Stimulated activated naive CD4-positive, alpha-beta T cell (primary cell): ENCODE data around the gene PRDM8.
A peak's percentile ranks its signal among the peaks of the same experiment; 100 is the strongest.

Experiments
- DNase-seq, 6 experiments: peaks; one replicate each; lab custom pipeline; 2025; lab: John Stamatoyannopoulos, UW

Gene PRDM8

GRCh38 chr4:80201252-80202151, 4.2 kb downstream of the PRDM8 start:
- DNase-seq = peak in 5 of 6 experiments; percentile 42 to 79 (median 54)

- DNase-seq = peak; percentile 43 to 79 (median 66)
Observed at GRCh38 chr4:80202190-80202711, 4.9 kb downstream of the PRDM8 start.

GRCh38 chr4:80202741-80203553, 5.6 kb downstream of the PRDM8 start:
- peak; percentile 27 to 68 (median 40) for DNase-seq

GRCh38 chr4:80204433-80205011, 7.2 kb downstream of the PRDM8 start:
- DNase-seq = no peak

- no peak for DNase-seq
Observed at GRCh38 chr4:80206111-80206510, 8.8 kb downstream of the PRDM8 start.

GRCh38 chr4:80206521-80207171, 9.3 kb downstream of the PRDM8 start:
- DNase-seq = no peak

GRCh38 chr4:80207172-80207583, 9.9 kb downstream of the PRDM8 start:
- DNase-seq = no peak

- no peak for DNase-seq
Observed at GRCh38 chr4:80207664-80208063, 10.4 kb downstream of the PRDM8 start.

- no peak for DNase-seq
Observed at GRCh38 chr4:80208610-80209339, 11.5 kb downstream of the PRDM8 start.

GRCh38 chr4:80209340-80209701, 12.0 kb downstream of the PRDM8 start:
- no peak for DNase-seq

- DNase-seq = no peak
Observed at GRCh38 chr4:80210549-80210948, 13.2 kb downstream of the PRDM8 start.

- no peak for DNase-seq
Observed at GRCh38 chr4:80213117-80213815, 16.0 kb downstream of the PRDM8 start.

GRCh38 chr4:80215449-80216052, 18.2 kb downstream of the PRDM8 start:
- DNase-seq = peak in 3 of 6 experiments; percentile 19 to 51 (median 46)

GRCh38 chr4:80216100-80216761, 18.9 kb downstream of the PRDM8 start:
- no peak for DNase-seq

GRCh38 chr4:80219301-80220025, 22.2 kb downstream of the PRDM8 start:
- DNase-seq = no peak

- DNase-seq = no peak
Observed at GRCh38 chr4:80220711-80221110, 23.4 kb downstream of the PRDM8 start.

GRCh38 chr4:80221161-80221560, 23.9 kb downstream of the PRDM8 start:
- no peak for DNase-seq

- no peak for DNase-seq
Observed at GRCh38 chr4:80225595-80225994, 28.3 kb downstream of the PRDM8 start.

- no peak for DNase-seq
Observed at GRCh38 chr4:80226094-80226493, 28.8 kb downstream of the PRDM8 start.
